HepG2 (cell line): ENCODE results near the gene COX4I1. TPM values are rescaled to one million over a fixed set of nuclear protein-coding genes. Genes with fewer than 3 reads are reported as not detected.
A peak's percentile ranks its signal among the peaks of the same experiment; 100 is the strongest.

Experiments
- ADNP ChIP-seq: sonication (generic); formaldehyde crosslinking; IDR thresholded peaks from 2 replicates; pipeline ENCODE4 v1.4.0; 2020; ENCODE audit warnings: missing genetic modification reagents
- CENPX ChIP-seq: sonication (generic); formaldehyde crosslinking; IDR thresholded peaks from 2 replicates; pipeline ENCODE4 v1.9.0; 2021; ENCODE audit warnings: mild to moderate bottlenecking, missing genetic modification reagents, moderate library complexity
- ISL2 ChIP-seq: sonication (generic); formaldehyde crosslinking; IDR thresholded peaks from 2 replicates; pipeline ENCODE4 v1.5.0; 2020; ENCODE audit warnings: missing genetic modification reagents
- MBNL3 ChIP-seq: fragments of 250-450 bp; sonication (Bioruptor Pico); conservative IDR thresholded peaks from 2 replicates; pipeline ENCODE4 v1.8.0; 2022; ENCODE audit warnings: mild to moderate bottlenecking, inconsistent platforms
- MED13 ChIP-seq: sonication (generic); formaldehyde crosslinking; IDR thresholded peaks from 2 replicates; pipeline ENCODE4 v1.5.0; 2020; ENCODE audit warnings: missing genetic modification reagents
- MXD4 ChIP-seq: IDR thresholded peaks from 2 replicates; pipeline ENCODE4 v1.6.1; 2016; ENCODE audit warnings: mild to moderate bottlenecking, missing biosample characterization, missing genetic modification reagents
- MYC ChIP-seq: sonication (generic); formaldehyde crosslinking; IDR thresholded peaks from 2 replicates; pipeline ENCODE4 v1.9.0; 2021; ENCODE audit warnings: missing genetic modification reagents, borderline replicate concordance
- MZF1 ChIP-seq: sonication (generic); formaldehyde crosslinking; IDR thresholded peaks from 2 replicates; pipeline ENCODE4 v1.8.1; 2023; ENCODE audit warnings: mild to moderate bottlenecking, missing genetic modification reagents, borderline replicate concordance
- NFE2L2 ChIP-seq: fragments of 150-350 bp; IDR thresholded peaks from 2 replicates; pipeline ENCODE4 v1.6.1; 2014; ENCODE audit warnings: low read length
- NFIB ChIP-seq: sonication (generic); formaldehyde crosslinking; IDR thresholded peaks from 2 replicates; pipeline ENCODE4 v1.9.0; 2021; ENCODE audit warnings: missing genetic modification reagents, mild to moderate bottlenecking, borderline replicate concordance
- NONO ChIP-seq, 2 experiments: fragments of 450-650 bp in 1 of 2; sonication (generic) in 1 of 2; formaldehyde crosslinking in 1 of 2; IDR thresholded peaks in 1 of 2; conservative IDR thresholded peaks in 1 of 2; 2 replicates each; pipeline versions ENCODE4 v1.6.1 to v1.8.0; 2017 to 2022; ENCODE audit warnings: mild to moderate bottlenecking in 1 of 2, missing genetic modification reagents in 1 of 2, moderate library complexity in 1 of 2
- NPAS2 ChIP-seq: sonication (generic); formaldehyde crosslinking; IDR thresholded peaks from 2 replicates; pipeline ENCODE4 v1.8.0; 2022; ENCODE audit warnings: mild to moderate bottlenecking, missing genetic modification reagents, borderline replicate concordance
- SOX5 ChIP-seq: IDR thresholded peaks from 2 replicates; pipeline ENCODE4 v1.6.1; 2016; ENCODE audit warnings: borderline replicate concordance
- SSRP1 ChIP-seq: IDR thresholded peaks from 2 replicates; pipeline ENCODE4 v1.6.1; 2016; ENCODE audit warnings: control low read depth
- ZBTB39 ChIP-seq: sonication (generic); formaldehyde crosslinking; IDR thresholded peaks from 2 replicates; pipeline ENCODE4 v1.5.0; 2020; ENCODE audit warnings: missing genetic modification reagents
- ZBTB7B ChIP-seq: sonication (generic); formaldehyde crosslinking; IDR thresholded peaks from 2 replicates; pipeline ENCODE4 v1.4.0; 2020; ENCODE audit warnings: missing genetic modification reagents
- ZNF12 ChIP-seq: sonication (generic); formaldehyde crosslinking; IDR thresholded peaks from 2 replicates; pipeline ENCODE4 v1.5.0; 2020; ENCODE audit warnings: missing genetic modification reagents
- ZNF337 ChIP-seq: sonication (generic); formaldehyde crosslinking; IDR thresholded peaks from 2 replicates; pipeline ENCODE4 v1.5.1; 2020; ENCODE audit warnings: missing genetic modification reagents, low read depth, mild to moderate bottlenecking, borderline replicate concordance
- ZNF441 ChIP-seq: sonication (generic); formaldehyde crosslinking; IDR thresholded peaks from 2 replicates; pipeline ENCODE4 v1.7.0; 2021; ENCODE audit warnings: missing genetic modification reagents, borderline replicate concordance
- ZNF569 ChIP-seq: sonication (generic); formaldehyde crosslinking; IDR thresholded peaks from 2 replicates; pipeline ENCODE4 v1.5.0; 2020; ENCODE audit warnings: mild to moderate bottlenecking, missing genetic modification reagents, moderate library complexity, borderline replicate concordance
- ZNF598 ChIP-seq: sonication (generic); formaldehyde crosslinking; IDR thresholded peaks from 2 replicates; pipeline ENCODE4 v1.5.1; 2020; ENCODE audit warnings: mild to moderate bottlenecking, missing genetic modification reagents, borderline replicate concordance
- ZNF747 ChIP-seq: sonication (generic); formaldehyde crosslinking; IDR thresholded peaks from 2 replicates; pipeline ENCODE4 v1.8.1; 2023; ENCODE audit warnings: missing genetic modification reagents, mild to moderate bottlenecking, borderline replicate concordance
- ZNF766 ChIP-seq: sonication (generic); formaldehyde crosslinking; IDR thresholded peaks from 2 replicates; pipeline ENCODE4 v1.5.0; 2020; ENCODE audit warnings: missing genetic modification reagents, borderline replicate concordance
- ZNF777 ChIP-seq: sonication (generic); formaldehyde crosslinking; IDR thresholded peaks from 2 replicates; pipeline ENCODE4 v1.4.0; 2020; ENCODE audit warnings: missing genetic modification reagents
- ZSCAN22 ChIP-seq: sonication (generic); formaldehyde crosslinking; IDR thresholded peaks from 2 replicates; pipeline ENCODE4 v1.4.0; 2020; ENCODE audit warnings: mild to moderate bottlenecking, missing genetic modification reagents
- ZSCAN29 ChIP-seq: sonication (generic); formaldehyde crosslinking; conservative IDR thresholded peaks from 2 replicates; pipeline ENCODE4 v1.4.0; 2020; ENCODE audit warnings: mild to moderate bottlenecking, missing genetic modification reagents
- ZSCAN30 ChIP-seq: sonication (generic); formaldehyde crosslinking; IDR thresholded peaks from 2 replicates; pipeline ENCODE4 v1.5.0; 2020; ENCODE audit warnings: mild to moderate bottlenecking, missing genetic modification reagents
- polyA plus RNA-seq, 8 experiments: library from polyadenylated mRNA; depleted of rRNA in 3 of 8; stranded (reverse) in 7 of 8; unstranded in 1 of 8; fragments of >200 nt; fragmentation: Illumina TruSeq in 4 of 8; extraction: Trizol in 4 of 8; gene quantifications; 2 replicates each; pipeline versions ENCODE4 v1.2.1 to v1.2.3, GENCODE V29; 2011 to 2016; ENCODE audit warnings: low read depth in 4 of 8, missing spikeins in 1 of 8, mixed read lengths in 1 of 8; ENCODE audit not compliant: insufficient read depth in 1 of 8
- total RNA-seq, 5 experiments: library from RNA; depleted of rRNA; stranded (reverse); fragments of >200 nt; fragmentation: Illumina TruSeq; extraction: Trizol; gene quantifications; 2 replicates each; pipeline ENCODE4 v1.2.3, GENCODE V29; 2016; ENCODE audit warnings: low read depth in 1 of 5
- TF ChIP-seq, protein P1 (sequence below): IDR thresholded peaks from 2 replicates; pipeline ENCODE4 v1.6.1; 2016; ENCODE audit warnings: mild to moderate bottlenecking, missing biosample characterization, missing genetic modification reagents
- TF ChIP-seq, protein P2 (sequence below): sonication (generic); formaldehyde crosslinking; conservative IDR thresholded peaks from 2 replicates; pipeline ENCODE4 v1.8.0; 2022; ENCODE audit warnings: low read depth, missing genetic modification reagents

The COX4I1 gene
- total and polyA plus RNA-seq, 2 of the 13 experiments (the other 11 are each of a cell fraction or from before 2014, with no cell fraction given): 658 to 902 TPM

DNA sequence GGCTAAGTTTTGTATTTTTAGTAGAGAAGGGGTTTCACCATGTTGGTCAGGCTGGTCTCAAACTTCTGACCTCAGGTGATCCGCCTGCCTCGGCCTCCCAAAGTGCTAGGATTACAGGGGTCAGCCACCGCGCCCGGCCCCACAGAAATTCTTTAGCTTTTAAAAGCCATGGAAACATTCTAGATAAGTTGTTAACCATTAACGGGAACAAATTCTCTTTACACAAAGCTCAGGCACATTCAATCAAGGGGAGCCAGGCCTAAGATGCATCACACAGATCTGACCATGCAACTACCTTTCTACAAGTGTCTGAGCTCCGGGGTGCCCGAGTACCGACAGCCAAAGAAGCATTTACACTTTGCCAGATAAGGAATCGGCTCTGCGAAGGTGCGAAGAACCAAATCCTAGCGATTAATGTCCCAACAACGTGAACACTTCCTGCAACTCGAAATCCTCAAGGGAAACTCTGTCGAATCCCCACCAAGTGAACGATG, 1.2 kb upstream of the COX4I1 start (continued):
- TF ChIP-seq ZNF337 (CRISPR knock-in tag) (0 out of 2 replicates have a peak, but pooled peaks have one; percentile 44), ZNF441 (CRISPR knock-in tag) (no peak), ADNP (CRISPR knock-in tag) (peak; percentile 78; the same call in 1 of the 2 replicates), ZBTB39 (no peak), NPAS2 (CRISPR knock-in tag) (no peak), ZSCAN29 (no peak), MBNL3 (no peak), ZNF766 (CRISPR knock-in tag) (no peak), ZNF12 (CRISPR knock-in tag) (no peak), MXD4 (CRISPR knock-in tag) (peak; percentile 64; the same call in 1 of the 2 replicates), MED13 (0 out of 2 replicates have a peak, but pooled peaks have one; percentile 47), ZNF777 (CRISPR knock-in tag) (no peak), ZSCAN22 (CRISPR knock-in tag) (no peak), NFE2L2 (no peak), ZSCAN30 (CRISPR knock-in tag) (no peak), SSRP1 (CRISPR knock-in tag) (no peak), SOX5 (CRISPR knock-in tag) (0 out of 2 replicates have a peak, but pooled peaks have one; percentile 10), ISL2 (CRISPR knock-in tag) (peak; percentile 38; the same call in 1 of the 2 replicates), ZNF598 (CRISPR knock-in tag) (no peak; the same call in 1 of the 2 replicates), MZF1 (CRISPR knock-in tag) (no peak), MYC (CRISPR knock-in tag) (no peak), NONO (IDR thresholded peaks at IDR 0.05) (no peak), NONO (CRISPR knock-in tag; conservative IDR thresholded peaks at IDR 0.05) (0 out of 2 replicates have a peak, but pooled peaks have one; percentile 31), CENPX (CRISPR knock-in tag) (no peak), ZNF747 (CRISPR knock-in tag) (no peak), ZBTB7B (CRISPR knock-in tag) (peak; percentile 58; the same call in 1 of the 2 replicates), NFIB (CRISPR knock-in tag) (no peak), ZNF569 (no peak)
- TF ChIP-seq, protein P1, sequence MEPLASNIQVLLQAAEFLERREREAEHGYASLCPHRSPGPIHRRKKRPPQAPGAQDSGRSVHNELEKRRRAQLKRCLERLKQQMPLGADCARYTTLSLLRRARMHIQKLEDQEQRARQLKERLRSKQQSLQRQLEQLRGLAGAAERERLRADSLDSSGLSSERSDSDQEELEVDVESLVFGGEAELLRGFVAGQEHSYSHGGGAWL: no peak
- TF ChIP-seq, protein P2, sequence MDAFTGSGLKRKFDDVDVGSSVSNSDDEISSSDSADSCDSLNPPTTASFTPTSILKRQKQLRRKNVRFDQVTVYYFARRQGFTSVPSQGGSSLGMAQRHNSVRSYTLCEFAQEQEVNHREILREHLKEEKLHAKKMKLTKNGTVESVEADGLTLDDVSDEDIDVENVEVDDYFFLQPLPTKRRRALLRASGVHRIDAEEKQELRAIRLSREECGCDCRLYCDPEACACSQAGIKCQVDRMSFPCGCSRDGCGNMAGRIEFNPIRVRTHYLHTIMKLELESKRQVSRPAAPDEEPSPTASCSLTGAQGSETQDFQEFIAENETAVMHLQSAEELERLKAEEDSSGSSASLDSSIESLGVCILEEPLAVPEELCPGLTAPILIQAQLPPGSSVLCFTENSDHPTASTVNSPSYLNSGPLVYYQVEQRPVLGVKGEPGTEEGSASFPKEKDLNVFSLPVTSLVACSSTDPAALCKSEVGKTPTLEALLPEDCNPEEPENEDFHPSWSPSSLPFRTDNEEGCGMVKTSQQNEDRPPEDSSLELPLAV (CRISPR knock-in tag): no peak
